ENCODE results near the gene ARHGAP26. TPM values are rescaled to one million over a fixed set of nuclear protein-coding genes. Genes with fewer than 3 reads are reported as not detected.

The ARHGAP26 gene
- total and polyA plus RNA-seq, 4 donors: 5.4 to 52.3 (median 30.4) TPM

- no peak for DNase-seq
- Histone ChIP-seq H3K9me3 (ENCODE audit: control insufficient read depth in 4 of 4, insufficient read depth in 3 of 4, low read length in 3 of 4) (no peaks in the 10 kb centered on the region), H3K9ac (ENCODE audit: insufficient read depth in 1 of 2, low read length in 2 of 2) (no peak overlapping the region), H3K4me1 (ENCODE audit: control insufficient read depth in 5 of 5, insufficient read depth in 5 of 5, low read length in 5 of 5) (peaks cover 0 to 50% (median 4%) of the 10 kb centered on the region in 5 donors), H3K27me3 (ENCODE audit: control insufficient read depth in 3 of 3, insufficient read depth in 3 of 3, low read length in 2 of 3) (no peaks in the 10 kb centered on the region), H3K4me3 (no peak overlapping the region), H3K27ac (ENCODE audit: low read depth in 1 of 2, low read length in 1 of 2) (no peak overlapping the region), H3K36me3 (ENCODE audit: control insufficient read depth in 4 of 4, insufficient read depth in 4 of 4, low read length in 4 of 4) (no peaks in the 10 kb centered on the region)
- WGBS, 2 donors: 80 to 88% methylated on average over 3 of the region's 3 CpGs
- no peak for TF ChIP-seq CTCF (IDR thresholded peaks at IDR 0.05; ENCODE audit: control extremely low read depth, extremely low read depth)
- no peak for ATAC-seq (ENCODE audit: insufficient read depth, low FRiP score)
Observed at GRCh38 chr5:142797420-142797819, 27.2 kb downstream of the ARHGAP26 start.

GRCh38 chr5:142798099-142798770 is 28.1 kb downstream of the ARHGAP26 start:
- Histone ChIP-seq H3K27ac (ENCODE audit: low read depth in 1 of 2, low read length in 1 of 2) (peak overlapping the region in 1 of 2 donors; percentile 80), H3K4me1 (ENCODE audit: control insufficient read depth in 5 of 5, insufficient read depth in 5 of 5, low read length in 5 of 5) (peaks cover 0 to 53% (median 4%) of the 10 kb centered on the region in 5 donors), H3K9me3 (ENCODE audit: control insufficient read depth in 4 of 4, insufficient read depth in 3 of 4, low read length in 3 of 4) (no peaks in the 10 kb centered on the region), H3K9ac (ENCODE audit: insufficient read depth in 1 of 2, low read length in 2 of 2) (no peak overlapping the region), H3K4me3 (no peak overlapping the region), H3K36me3 (ENCODE audit: control insufficient read depth in 4 of 4, insufficient read depth in 4 of 4, low read length in 4 of 4) (no peaks in the 10 kb centered on the region), H3K27me3 (ENCODE audit: control insufficient read depth in 3 of 3, insufficient read depth in 3 of 3, low read length in 2 of 3) (no peaks in the 10 kb centered on the region)
- TF ChIP-seq CTCF (IDR thresholded peaks at IDR 0.05; ENCODE audit: control extremely low read depth, extremely low read depth): no peak
- ATAC-seq (ENCODE audit: insufficient read depth, low FRiP score) (peak; percentile 55), DNase-seq (no peak)
- WGBS, 2 donors: 39 to 65% methylated on average over 4 of the region's 4 CpGs

- ATAC-seq (ENCODE audit: insufficient read depth, low FRiP score) (no peak), DNase-seq (no peak)
- H3K4me1 ChIP-seq (ENCODE audit: control insufficient read depth in 5 of 5, insufficient read depth in 5 of 5, low read length in 5 of 5): peaks cover 0 to 43% (median 7%) of the 10 kb centered on the region in 5 donors
- H3K9ac ChIP-seq (ENCODE audit: insufficient read depth in 1 of 2, low read length in 2 of 2): no peak overlapping the region
- H3K4me3 ChIP-seq: no peak overlapping the region
- H3K9me3 ChIP-seq (ENCODE audit: control insufficient read depth in 4 of 4, insufficient read depth in 3 of 4, low read length in 3 of 4): no peaks in the 10 kb centered on the region
- peak overlapping the region in 1 of 2 donors; percentile 57 for H3K27ac ChIP-seq (ENCODE audit: low read depth in 1 of 2, low read length in 1 of 2)
- H3K27me3 ChIP-seq (ENCODE audit: control insufficient read depth in 3 of 3, insufficient read depth in 3 of 3, low read length in 2 of 3): no peaks in the 10 kb centered on the region
- H3K36me3 ChIP-seq (ENCODE audit: control insufficient read depth in 4 of 4, insufficient read depth in 4 of 4, low read length in 4 of 4): no peaks in the 10 kb centered on the region
- no peak for TF ChIP-seq CTCF (IDR thresholded peaks at IDR 0.05; ENCODE audit: control extremely low read depth, extremely low read depth)
- 70 to 86% methylated on average over 6 of the region's 6 CpGs for WGBS, 2 donors
Observed at GRCh38 chr5:142800776-142801494, 30.8 kb downstream of the ARHGAP26 start.

Data from lung (tissue), 12 donors.